Measurements from ENCODE around the gene DAB2IP.
"Not testable (repeated sequence)": the region's sequence is repeated elsewhere in the genome, so short reads cannot be mapped to it uniquely, and the experiment has no call there.

The DAB2IP gene

DNA sequence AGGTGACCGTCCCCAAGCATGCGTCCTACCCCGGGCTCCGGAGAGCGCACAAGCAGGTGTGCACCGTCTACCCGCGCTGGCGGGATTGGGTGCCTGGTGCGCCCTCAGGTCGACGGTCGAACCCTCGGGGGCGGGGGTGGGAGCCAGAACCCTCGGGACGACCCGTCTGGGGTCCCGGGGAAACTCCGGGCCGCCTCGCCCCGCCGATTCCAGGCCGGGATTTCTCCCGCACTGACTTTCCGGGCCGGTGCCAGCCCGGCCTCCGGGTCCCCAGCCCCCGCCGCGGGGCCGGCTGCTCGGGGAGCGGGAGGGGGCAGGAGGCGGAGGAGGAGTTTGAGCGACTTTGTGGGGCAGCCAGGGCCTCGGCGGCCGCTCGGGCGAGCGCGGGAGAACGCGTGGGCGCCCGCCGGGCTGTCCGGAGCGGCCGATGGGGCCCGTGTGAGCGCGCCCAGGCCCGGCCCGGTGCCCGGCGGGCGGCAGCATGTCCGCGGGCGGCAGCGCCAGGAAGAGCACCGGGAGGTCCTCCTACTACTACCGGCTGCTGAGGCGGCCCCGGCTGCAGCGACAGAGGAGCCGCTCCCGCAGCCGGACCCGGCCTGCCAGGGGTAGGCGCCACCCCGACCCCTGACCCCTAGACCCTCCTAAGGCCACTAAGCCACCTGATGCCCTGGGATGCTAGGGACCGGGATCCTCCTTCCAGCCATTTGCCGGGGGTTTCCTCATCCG lies at the start of gene DAB2IP:
Gene DAB2IP (plus strand): TSS at position 340 of the 726 bp plus-strand sequence. CDS start 142 bp downstream, at position 482.
- in situ Hi-C loops (cut with HindIII; ENCODE audit: low sequenced_read_pairs), result no loop called here

DNA sequence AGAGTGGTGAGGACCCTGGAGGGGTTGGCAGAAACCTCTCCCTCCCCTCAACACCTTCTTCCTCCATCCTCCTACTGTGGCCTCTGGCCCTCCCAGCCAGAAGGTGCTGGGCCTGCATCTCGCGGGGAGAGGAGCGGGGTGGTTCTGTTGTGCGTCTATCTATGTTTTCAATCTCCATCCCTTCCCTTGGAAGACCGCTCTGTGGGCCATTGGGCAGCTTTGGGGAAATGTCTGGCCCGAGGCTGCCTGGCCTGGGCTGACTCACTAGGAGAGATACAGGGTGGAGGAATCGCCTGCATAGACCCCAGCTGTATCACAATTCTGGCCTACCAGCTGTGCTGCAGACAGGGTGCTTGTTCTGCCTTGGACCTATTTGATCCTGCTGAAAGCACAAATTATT lies 48.4 kb upstream of the DAB2IP start:
- in situ Hi-C loops (cut with HindIII; ENCODE audit: low sequenced_read_pairs), result no loop called here

DNA sequence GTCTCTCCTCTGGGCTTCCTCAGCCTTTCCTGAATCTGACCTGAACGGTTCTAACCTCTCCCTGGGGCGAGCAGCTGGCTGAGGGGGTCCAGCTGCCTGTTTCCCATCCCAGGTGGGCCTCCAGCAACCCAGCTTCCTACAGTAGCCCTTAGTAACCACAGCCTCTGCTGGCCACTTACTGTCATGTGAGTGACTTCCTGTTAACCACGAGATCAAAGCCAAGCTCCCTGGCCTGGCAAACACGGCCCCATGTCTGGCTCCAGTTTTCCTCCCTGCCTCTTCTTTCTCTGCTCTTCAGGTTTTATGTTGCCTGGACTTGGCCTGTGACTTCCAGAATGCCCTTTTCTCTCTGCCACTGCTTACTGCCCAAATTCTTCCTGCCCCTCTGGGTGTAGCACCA lies 47.2 kb upstream of the DAB2IP start:
- in situ Hi-C loops (cut with HindIII; ENCODE audit: low sequenced_read_pairs), result no loop called here

DNA sequence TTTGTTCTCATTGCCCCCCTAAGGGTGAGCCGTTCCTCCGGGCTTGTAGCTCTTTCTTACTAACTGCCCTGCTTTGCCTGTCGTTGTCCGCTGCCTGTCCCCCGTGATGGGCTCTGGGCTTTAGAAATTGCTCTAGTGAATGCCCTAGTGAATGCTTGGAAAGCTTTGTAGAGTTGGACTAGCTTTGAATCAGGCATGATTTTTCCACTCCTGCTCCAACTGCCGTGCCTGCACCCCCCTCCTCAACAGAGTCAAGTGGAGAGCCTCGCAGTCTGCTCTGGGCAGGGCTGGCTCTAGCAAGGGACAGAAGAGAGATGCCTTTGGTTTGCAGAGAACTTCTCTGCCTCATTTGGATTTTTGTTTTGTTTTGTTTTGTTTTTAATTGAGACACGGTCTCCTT lies 46.8 kb upstream of the DAB2IP start:
- in situ Hi-C loops (cut with HindIII; ENCODE audit: low sequenced_read_pairs), result no loop called here

DNA sequence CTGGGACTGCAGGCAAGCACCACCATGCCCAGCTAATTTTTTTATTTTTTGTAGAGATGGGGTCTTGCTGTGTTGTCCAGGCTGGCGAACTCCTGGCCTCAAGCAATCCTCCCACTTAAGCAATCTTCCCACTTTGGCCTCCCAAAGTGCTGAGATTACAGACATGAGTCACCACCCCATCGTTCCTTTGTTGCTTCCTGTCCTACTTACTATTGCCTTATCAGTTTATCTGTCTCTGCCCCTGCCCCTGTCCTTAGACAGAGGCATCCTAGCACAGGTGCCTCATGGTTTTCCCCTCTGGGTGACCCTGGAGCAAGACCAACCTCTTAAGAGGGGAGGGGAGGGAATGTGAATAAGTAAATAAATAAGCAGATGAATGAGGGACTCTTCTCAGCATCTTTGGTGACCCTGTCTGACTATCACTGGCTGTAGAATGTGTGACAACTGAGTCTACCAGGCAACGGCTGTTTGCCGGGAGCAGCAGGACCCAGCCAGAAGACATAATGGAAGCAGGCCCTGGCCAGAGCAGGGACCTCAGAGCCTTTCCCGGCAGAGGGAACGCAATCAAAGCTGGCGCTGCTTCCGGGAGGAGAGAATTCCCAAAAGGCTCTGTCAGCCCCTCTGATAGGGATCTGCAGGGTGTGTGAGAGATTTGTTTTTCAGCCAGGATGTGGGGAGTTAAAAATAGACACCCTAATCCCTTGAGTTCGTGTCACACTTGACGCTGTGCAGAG lies 43.8 kb upstream of the DAB2IP start:
- in situ Hi-C loops (cut with HindIII; ENCODE audit: low sequenced_read_pairs), result no loop called here

DNA sequence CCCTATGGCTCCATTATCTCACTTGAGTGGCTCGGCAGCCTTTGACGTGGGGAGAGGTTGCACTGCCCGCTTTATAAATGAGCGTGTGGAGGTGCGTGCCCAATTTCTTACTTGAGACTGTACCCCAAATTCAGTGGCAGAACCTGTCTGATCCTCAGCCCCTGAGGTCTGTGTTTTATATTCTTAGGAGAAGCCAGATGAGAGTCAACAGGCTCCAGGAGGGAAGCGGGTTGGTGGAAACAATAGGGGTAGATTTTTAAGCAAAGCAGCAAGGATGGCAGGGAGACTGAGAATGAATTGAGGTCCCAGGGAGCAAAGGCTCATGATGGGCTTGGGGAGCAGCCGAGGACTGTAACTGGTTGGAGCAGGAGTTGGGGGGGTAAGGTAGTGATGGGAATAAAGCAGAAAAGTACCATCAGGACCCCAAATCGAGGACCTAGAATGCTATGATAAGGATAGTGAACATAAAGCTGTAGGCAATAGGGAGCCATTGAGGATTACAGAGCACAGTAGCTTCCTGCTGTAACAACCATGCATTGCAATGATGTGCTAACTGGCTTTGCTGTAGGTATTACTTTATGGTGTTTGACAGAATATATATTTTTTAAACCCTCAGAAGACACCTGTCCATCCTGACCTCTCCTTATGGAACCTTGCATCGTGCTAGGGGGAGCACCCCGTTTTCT lies 43.1 kb upstream of the DAB2IP start:
- in situ Hi-C loops (cut with HindIII; ENCODE audit: low sequenced_read_pairs), result no loop called here

DNA sequence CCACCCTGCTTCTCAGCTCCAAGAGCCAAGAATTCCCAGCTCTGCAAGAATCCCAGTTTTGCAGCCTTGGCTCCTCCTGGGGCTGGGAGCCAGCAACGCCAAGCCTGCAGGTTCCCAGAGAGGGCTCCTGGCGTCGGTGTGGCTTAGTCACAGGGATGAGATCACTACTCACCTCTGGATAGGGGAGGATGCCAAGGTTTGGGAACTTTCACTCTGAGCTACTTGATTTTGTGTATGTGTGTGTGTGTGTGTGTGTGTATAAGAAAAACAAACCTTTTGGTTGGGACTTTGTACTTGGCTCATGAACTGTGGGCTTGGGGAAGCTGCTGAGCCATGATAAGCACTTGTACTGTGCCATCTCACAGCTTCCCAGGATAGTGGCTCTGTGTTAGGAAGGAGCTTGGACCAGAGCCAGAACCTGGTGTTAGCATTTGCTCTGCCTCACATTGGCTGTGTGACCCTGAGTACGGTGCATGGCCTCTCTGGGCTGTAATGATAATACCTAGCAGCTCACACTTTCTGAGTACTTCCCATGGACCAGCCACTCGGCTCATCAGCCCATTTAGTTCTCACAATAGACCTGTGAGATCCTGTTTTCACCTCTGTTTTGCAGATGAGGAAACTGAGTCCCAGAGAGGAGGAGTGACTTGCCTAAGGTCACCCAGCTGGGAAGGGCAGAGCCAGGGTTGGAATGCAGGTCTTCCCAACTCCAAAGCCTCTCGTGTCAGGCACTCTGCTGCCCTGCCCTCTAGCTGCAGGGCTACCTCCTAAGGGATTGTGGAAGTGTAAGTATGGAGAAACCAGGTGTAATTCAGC lies 41.4 kb upstream of the DAB2IP start:
- in situ Hi-C loops (cut with HindIII; ENCODE audit: low sequenced_read_pairs), result no loop called here

DNA sequence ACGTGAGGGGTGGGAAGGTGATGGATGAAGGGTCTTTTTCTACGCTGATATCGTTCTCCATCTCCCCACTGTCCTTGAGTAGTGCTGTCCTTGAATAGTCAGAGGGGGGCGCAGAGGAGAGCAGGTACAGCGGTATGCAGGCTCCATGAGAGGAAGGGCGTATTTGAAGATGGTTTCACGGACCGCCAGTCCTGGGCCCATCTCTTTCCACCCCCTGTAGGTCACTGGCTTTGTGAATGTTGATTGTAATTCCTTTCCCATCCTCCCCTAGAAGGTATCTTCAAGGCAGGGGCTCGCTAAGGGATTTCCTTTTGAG lies 40.8 kb upstream of the DAB2IP start:
- in situ Hi-C loops (cut with HindIII; ENCODE audit: low sequenced_read_pairs), result no loop called here

DNA sequence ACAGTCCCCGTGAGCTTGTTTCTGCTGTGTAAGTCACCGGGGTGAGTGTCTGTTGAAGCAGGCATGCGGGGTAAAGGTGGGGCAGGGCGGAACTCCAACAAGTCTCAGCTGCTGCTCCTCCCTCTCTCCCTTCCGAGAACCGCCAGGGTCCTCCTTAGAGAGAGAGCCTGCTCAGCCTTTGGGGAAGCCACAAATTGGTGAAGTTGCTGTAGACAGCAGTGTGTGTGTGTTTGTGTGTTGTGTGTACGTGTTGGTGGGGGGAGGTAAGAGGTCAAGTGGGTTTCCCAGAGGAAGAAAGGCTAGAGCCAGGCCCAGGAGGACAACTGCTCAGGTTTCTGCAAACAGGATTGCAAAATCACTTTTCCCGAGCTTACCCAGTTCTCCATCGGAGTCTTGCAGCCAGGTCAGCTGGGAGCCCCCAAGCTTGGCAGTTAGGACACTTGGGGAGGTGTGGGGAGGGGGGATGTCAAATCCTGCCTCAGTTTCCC lies 38.9 kb upstream of the DAB2IP start:
- in situ Hi-C loops (cut with HindIII; ENCODE audit: low sequenced_read_pairs), result no loop called here

DNA sequence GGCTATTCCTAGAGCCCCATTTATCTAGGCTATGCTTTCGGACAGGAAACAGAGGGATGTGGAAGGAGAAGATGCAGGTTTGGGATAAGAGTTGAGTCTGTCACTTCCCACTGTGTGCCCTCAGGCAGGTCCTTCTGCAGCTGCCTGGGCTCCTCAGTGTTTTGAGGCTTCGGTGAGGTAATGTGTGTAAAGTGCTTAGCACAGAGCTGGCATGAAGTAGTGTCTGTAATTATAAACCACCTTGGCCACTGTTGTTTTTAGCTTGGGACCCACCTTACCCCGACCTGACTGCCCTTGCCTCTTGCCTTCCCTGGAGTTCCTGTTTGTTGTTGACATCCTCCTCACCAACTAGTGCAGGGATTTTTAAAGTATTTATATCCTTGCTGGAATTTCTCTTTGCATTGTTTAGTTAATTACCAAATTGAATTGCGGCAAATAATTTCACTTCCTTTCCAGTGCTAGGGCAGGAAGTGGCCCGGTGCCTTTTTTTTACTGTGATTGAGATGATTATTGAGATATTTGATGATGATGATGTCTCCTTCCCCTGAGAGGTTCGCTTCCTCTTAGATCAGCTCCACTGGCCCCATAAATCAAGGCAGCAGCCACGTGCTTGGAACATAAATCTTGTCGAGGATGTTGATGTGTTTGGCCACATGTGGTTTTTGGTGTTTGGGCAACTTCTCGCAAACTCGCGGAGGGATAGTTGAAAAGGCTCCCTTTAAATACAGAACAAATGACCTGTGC lies 38.3 kb upstream of the DAB2IP start:
- in situ Hi-C loops (cut with HindIII; ENCODE audit: low sequenced_read_pairs), result no loop called here

DNA sequence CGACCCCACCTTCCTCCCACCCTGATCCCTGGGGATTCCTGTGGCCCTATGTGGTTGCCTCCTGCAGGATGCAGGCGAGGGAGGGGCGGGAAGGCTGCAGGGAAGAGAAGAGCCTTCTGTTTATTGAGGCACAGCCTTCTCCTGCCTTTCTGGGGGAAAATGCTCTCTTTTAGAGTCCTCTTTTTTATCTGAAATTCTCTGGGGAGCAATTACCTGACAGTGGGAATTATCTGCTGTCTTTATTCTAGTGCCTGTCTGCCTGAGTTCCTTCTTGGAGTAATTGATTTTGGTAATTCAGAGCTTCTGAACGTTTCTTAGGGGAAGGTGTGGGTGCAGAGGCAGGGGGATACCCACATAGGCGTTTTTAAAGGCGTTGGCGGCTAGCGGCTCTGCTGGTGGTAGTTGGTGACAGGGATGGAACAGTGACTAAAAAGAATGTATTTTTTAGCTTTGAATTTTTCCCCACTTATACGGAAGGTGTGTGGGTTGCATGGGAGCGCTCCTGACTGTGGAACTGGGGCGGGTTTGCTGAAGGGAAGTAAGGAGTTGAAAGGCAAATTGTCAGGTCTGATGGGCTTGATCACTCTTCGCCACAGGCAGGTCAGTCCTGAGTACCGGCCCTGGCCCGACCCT lies 35.2 kb upstream of the DAB2IP start:
- in situ Hi-C loops (cut with HindIII; ENCODE audit: low sequenced_read_pairs), result no loop called here

DNA sequence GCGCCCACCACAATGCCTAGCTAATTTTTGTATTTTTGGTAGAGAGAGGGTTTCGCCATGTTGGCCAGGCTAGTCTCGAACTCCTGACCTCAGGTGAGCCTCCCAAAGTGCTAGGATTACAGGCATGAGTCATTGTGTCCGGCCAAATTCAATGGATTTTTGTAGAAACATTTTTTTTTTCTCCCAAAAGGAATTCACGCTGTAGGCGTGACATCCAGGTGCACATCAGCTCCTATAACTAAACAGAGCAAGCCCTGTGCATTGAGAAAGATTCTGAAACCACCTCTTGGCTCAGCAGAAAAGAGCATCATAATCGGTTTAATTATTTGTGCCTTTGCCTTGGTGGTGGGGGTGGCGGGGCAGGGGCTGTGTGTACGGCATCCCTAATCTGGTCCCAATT lies 32.9 kb upstream of the DAB2IP start:
- in situ Hi-C loops (cut with HindIII; ENCODE audit: low sequenced_read_pairs), result no loop called here

DNA sequence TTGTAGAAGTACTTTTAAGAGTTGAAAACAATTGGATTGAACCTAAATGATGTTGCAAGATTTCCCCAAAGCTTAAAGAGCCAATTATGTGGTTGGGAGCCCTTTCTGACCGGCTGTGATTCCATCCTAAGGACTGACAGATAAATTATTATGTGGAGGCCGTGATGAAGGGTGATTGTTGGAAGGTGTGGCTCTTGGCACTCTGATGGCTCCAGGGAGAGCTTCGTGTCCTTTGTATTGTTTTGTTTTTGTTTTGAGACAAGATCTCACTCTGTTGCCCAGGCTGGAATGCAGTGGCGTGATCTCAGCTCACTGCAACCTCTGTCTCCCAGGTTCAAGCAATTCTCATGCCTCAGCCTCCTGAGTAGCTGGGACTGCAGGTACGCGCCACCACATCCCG lies 32.5 kb upstream of the DAB2IP start:
- in situ Hi-C loops (cut with HindIII; ENCODE audit: low sequenced_read_pairs), result not testable (repeated sequence)

DNA sequence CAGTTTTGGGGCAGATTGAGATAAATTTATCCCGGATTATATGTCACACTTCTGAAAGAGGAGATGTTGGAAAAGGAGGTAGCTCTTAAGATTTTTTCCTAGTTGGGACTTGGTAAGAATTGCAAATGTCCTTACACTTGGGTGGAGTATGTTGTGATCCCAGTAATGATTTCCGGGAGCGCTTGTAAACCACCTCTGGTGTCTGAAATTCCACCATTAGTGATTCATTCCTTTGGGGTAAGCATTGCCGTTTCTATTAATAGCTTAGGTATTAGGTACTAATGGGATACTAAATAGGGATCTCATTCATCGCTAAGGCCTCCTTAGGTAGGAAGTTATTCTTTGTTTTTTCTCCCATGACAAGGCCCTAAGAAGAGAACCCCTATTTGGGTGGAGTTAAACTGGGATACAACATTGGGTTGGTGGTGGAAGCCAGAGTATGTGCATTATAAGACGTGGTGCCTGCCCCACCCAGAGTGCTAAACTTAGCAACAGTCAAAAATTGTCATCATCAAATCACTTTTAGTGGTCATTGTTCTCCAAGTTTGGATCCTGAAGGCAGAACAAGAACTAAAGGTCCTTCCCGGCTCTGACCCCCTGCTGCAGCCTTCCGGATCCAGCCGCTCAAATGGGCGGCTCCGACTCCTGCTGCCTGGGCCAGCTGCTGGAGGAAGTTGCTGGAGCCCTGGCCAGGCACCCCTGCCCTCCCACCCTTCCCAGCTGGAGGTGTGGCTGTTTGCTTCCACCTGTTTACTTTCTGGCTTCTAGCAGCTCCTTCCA lies 31.7 kb upstream of the DAB2IP start:
- in situ Hi-C loops (cut with HindIII; ENCODE audit: low sequenced_read_pairs), result no loop called here

DNA sequence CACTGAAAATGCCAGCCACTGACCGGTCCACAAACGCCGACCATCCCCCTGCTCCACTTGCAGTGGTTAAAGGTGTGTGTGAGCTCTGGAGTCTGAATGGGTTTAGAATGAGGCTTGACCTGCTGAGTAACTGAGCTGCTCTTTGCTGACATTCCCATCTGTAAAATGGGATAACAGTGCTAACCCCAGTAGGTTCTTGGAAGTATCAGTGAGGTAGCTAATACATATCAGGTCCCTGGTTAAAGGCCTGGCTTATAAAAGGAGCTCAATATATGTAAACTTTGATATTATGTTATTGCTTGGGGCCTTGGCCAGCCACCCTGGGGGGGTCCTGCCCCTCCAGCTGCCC lies 31.1 kb upstream of the DAB2IP start:
- in situ Hi-C loops (cut with HindIII; ENCODE audit: low sequenced_read_pairs), result no loop called here

DNA sequence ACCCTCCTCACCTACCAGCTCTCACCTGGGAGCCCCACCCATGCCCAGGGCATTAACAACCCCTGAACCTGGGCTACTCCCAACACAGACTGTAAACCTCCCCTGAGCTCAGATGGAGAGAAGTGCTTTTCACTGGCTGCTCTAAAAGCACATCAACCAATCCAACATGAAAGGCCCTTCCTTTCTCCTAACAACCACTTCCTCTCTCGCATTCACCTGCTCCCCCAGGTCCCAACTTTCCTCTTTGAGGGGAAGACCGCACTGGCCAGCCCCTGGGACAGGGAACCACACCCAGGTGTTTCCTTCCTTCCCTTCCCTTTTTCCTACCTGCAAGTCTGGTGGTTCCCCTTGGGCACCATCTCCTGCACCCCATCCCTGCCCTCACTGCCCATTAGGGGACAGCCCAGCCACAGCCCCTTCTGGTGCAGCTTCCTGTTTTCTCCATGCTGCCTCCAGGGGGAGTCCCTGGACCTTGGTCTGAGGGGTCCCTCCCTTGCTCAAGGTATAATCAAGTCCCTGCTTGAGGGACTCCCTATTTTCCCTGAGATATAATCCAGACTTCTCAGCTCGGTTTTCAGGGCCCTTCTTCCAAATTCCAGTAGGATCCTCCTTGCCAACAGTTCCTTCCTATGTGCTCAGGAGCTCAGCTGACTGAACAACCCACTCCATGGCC lies 30.5 kb upstream of the DAB2IP start:
- in situ Hi-C loops (cut with HindIII; ENCODE audit: low sequenced_read_pairs), result no loop called here

DNA sequence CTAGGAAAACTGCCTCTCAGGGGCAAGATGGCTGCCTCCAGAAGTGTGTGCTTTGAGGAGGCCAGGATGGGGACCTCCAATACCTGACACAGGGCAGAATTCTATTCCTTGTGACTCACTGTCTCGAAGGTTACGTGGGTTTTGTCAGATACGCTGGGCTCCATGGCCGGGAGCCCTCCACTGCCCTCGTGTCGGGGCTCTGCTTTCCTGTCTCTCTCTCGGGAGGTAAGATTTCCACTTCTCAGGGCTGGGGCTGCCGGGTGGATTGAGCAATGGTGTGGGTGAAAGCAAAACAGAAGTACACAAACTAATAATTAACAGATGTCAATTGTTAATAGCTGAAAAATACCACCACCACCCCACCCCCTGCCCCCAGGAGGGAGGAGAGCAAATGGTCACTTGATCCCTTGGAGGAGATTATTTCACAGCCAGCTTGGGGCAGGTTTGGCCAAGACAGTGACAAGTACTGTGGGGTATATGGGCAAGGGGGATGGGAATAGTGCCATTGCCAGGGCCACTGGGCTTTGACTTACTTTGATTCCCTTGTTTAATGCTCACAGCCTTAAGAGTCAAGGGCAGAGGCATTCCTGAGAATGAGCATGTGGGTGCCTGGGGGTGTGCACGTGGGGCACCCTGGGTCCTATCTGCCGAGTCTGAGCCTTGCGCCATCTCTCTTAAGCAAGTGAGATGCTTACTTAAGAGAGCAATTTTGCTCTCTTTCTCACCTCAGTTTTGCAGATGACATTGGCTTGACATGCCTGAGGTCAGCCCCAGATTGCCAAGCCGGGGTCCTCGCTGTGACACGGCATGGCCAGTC lies 28.8 kb upstream of the DAB2IP start:
- in situ Hi-C loops (cut with HindIII; ENCODE audit: low sequenced_read_pairs), result no loop called here

DNA sequence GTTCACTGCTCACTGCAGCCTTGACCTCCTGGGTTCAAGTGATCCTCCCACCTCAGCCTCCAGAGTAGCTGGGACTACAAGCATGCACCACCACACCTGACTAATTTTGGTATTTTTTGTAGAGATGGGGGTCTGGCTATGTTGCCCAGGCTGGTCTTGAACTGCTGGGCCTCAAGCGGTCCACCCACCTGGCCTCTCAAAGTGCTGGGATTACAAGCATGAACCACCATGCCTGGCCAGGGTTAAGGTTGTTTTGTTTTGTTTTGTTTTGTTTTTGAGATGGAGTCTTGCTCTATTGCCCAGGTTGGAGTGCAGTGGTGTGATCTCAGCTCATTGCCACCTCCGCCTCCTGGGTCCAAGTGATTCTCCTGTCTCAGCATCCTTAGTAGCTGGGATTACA lies 28.0 kb upstream of the DAB2IP start:
- in situ Hi-C loops (cut with HindIII; ENCODE audit: low sequenced_read_pairs), result not testable (repeated sequence)

Data from DLD1 (cell line).